Heart left ventricle (tissue), 16 donors: ENCODE measurements around the gene RALGPS1. TPM values are rescaled to one million over a fixed set of nuclear protein-coding genes. Genes with fewer than 3 reads are reported as not detected.

Source experiments
- ATAC-seq, 4 donors: fragments of 200-7000 bp; cut with Tn5 transposase; one replicate each; pipeline ENCODE4 v1.9.1; 2020 to 2022; ENCODE audit warnings: moderate library complexity in 4 of 4, mild to moderate bottlenecking in 3 of 4, moderate number of reproducible peaks in 1 of 4
- DNase-seq, 5 donors: peaks; one replicate each; pipeline ENCODE4 v3.0.0-alpha.2; 2020
- H3K27ac ChIP-seq, 12 donors: fragments of 200-600 bp; sonication (generic) in 4 of 12; one replicate each; pipeline versions ENCODE4 v1.5.0 to v1.8.0; 2016 to 2022; ENCODE audit warnings: mild to moderate bottlenecking in 2 of 12
- H3K27me3 ChIP-seq, 9 donors: fragments of 200-600 bp; sonication (generic) in 2 of 9; one replicate each; pipeline versions ENCODE4 v1.5.1 to v1.8.0; 2016 to 2022; ENCODE audit warnings: mild to moderate bottlenecking in 3 of 9
- H3K36me3 ChIP-seq, 9 donors: fragments of 200-600 bp; sonication (generic) in 2 of 9; one replicate each; pipeline versions ENCODE4 v1.5.0 to v1.8.0; 2018 to 2022; ENCODE audit warnings: mild to moderate bottlenecking in 2 of 9
- H3K4me1 ChIP-seq, 12 donors: fragments of 200-600 bp; sonication (generic) in 4 of 12; one replicate each; pipeline versions ENCODE4 v1.5.0 to v1.8.0; 2016 to 2022; ENCODE audit warnings: mild to moderate bottlenecking in 3 of 12
- H3K4me3 ChIP-seq, 12 donors: fragments of 200-600 bp; sonication (generic) in 4 of 12; one replicate each; pipeline versions ENCODE4 v1.5.0 to v1.8.0; 2017 to 2022; ENCODE audit warnings: mild to moderate bottlenecking in 9 of 12, moderate library complexity in 4 of 12
- H3K9me3 ChIP-seq, 12 donors: fragments of 200-600 bp; sonication (generic) in 4 of 12; one replicate each; pipeline versions ENCODE4 v1.5.0 to v1.8.0; 2016 to 2022; ENCODE audit warnings: mild to moderate bottlenecking in 1 of 12
- CTCF ChIP-seq, 12 donors: fragments of 200-600 bp; sonication (generic) in 4 of 12; IDR thresholded peaks; one replicate each; pipeline versions ENCODE4 v1.5.0 to v1.8.0; 2018 to 2022; ENCODE audit warnings: antibody characterized with exemption in 12 of 12, mild to moderate bottlenecking in 5 of 12
- POLR2A ChIP-seq, 2 donors: fragments of 450-650 bp; IDR thresholded peaks; one replicate each; pipeline ENCODE4 v1.6.1; 2017; ENCODE audit warnings: antibody characterized with exemption in 2 of 2, mild to moderate bottlenecking in 2 of 2, moderate library complexity in 2 of 2
- WGBS, 4 donors: extraction: QIAGEN DNeasy Blood & Tissue Kit in 2 of 4; methylation state at CpG; one replicate each; pipeline versions ENCODE4 v1.1.5 to v1.1.7; 2013 to 2018; 5-methylcytosine and 5-hydroxymethylcytosine counted together
- intact Hi-C, 10 donors: fragments of 100-400 bp; cut with DNase I; formaldehyde crosslinking; loops; one replicate each; pipeline versions ENCODE4 v1.11.1 to v1.14.2; 2022
- polyA plus RNA-seq, 2 donors: library from polyadenylated mRNA; stranded (reverse); fragments of 200-250 nt; gene quantifications; one replicate each; pipeline ENCODE4 v1.2.3, GENCODE V29; 2013
- total RNA-seq, 9 donors: library from RNA; depleted of rRNA in 2 of 9; stranded (reverse); fragments of >200 nt in 2 of 9; fragmentation: NEBNext Ultra II Directional in 3 of 9; extraction: Animal tissue kit (Norgen Biotek cat#: 25700) in 3 of 9; gene quantifications; one replicate each; pipeline versions ENCODE4 v1.1.0 to v1.2.4, GENCODE V29; 2016 to 2023
- donor health status: ischemic (EF 13 %, LVEDD 7.1; RV severe dilation, severe dysfunction).
- donor health status: healthy with polysubstance abuse.
- donor health status: DM: no; HTN: yes; CAD: no.
- donor health status: DM: no; HTN: no; CAD: no.
- donor health status: ischemic (EF 25% LVEDD 6.9; RV normal size, moderate dysfunction).
- donor health status: ischemic (EF 25% LVEDD 5.7; RV mildly dilated, moderate dysfunction).
- donor health status: healthy.
- donor health status: DM: yes; HTN: yes; CAD: no.
- donor health status: ischemic (EF 35%, LVEDD 5.7; RV mildly dilated, moderate dysfunction).
- donor health status: nonischemic (EF 11% LVEDD 7.7; RV severe dilation, severe dysfunction).
- donor health status: DM: yes; HTN: yes; CAD: no.
- donor health status: PGD.
- donor health status: ischemic (EF 29% LVEDD 5.4; RV normal size, mild dysfunction).
- donor health status: nonischemic (EF 23%, LVEDD 6.1; RV moderate dilation, normal function).

RALGPS1 gene
- total and polyA plus RNA-seq, 11 donors: 8.0 to 21.8 (median 14.4) TPM

GRCh38 chr9:127199001-127199791 is 284.6 kb downstream of the RALGPS1 start:
- Histone ChIP-seq H3K4me1 (peaks cover 4 to 37% (median 28%) of the 10 kb centered on the region in 12 donors), H3K27me3 (no peaks in the 10 kb centered on the region), H3K36me3 (no peaks in the 10 kb centered on the region), H3K4me3 (no peak overlapping the region), H3K9me3 (no peaks in the 10 kb centered on the region), H3K27ac (peak overlapping the region in 11 of 12 donors; percentile 43 to 81 (median 72))
- intact Hi-C loops: loop anchor here in 9 of 10 donors (1.0 to 10.0 kb wide), 10 partner anchors 62 to 259 kb away; partner anchors contain the start of gene ANGPTL2 (in 1 of the 9)
- ATAC-seq (peak; percentile 17 to 67 (median 64)), DNase-seq (peak; percentile 73 to 80 (median 77))
- WGBS, 4 donors: 30 to 40% (median 35%) methylated on average over 12 to 15 of the region's 15 CpGs
- TF ChIP-seq POLR2A (IDR thresholded peaks at IDR 0.05) (no peak), CTCF (IDR thresholded peaks at IDR 0.05) (peak; percentile 80 to 94 (median 91))

GRCh38 chr9:127200106-127200862 is 285.7 kb downstream of the RALGPS1 start:
- ATAC-seq (no peak), DNase-seq (no peak)
- no peaks in the 10 kb centered on the region for H3K9me3 ChIP-seq
- H3K4me3 ChIP-seq: no peak overlapping the region
- 74 to 91% (median 83%) methylated on average over 7 to 10 of the region's 10 CpGs for WGBS, 4 donors
- H3K4me1 ChIP-seq: peaks cover 4 to 38% (median 29%) of the 10 kb centered on the region in 12 donors
- no peak overlapping the region for H3K27ac ChIP-seq
- TF ChIP-seq CTCF (IDR thresholded peaks at IDR 0.05) (no peak), POLR2A (IDR thresholded peaks at IDR 0.05) (no peak)
- H3K36me3 ChIP-seq: no peaks in the 10 kb centered on the region
- no peaks in the 10 kb centered on the region for H3K27me3 ChIP-seq
- intact Hi-C loops: loop anchor here in 1 of 10 donors (2.0 to 10.0 kb wide), 2 partner anchors 235 to 261 kb away; no protein-coding TSS in a partner anchor

- H3K27ac ChIP-seq: no peak overlapping the region
- H3K27me3 ChIP-seq: no peaks in the 10 kb centered on the region
- H3K9me3 ChIP-seq: no peaks in the 10 kb centered on the region
- no peaks in the 10 kb centered on the region for H3K36me3 ChIP-seq
- DNase-seq: no peak
- peaks cover 4 to 42% (median 29%) of the 10 kb centered on the region in 12 donors for H3K4me1 ChIP-seq
- intact Hi-C loops: loop anchor here in 1 of 10 donors (2.0 to 10.0 kb wide), 2 partner anchors 236 to 262 kb away; no protein-coding TSS in a partner anchor
- WGBS, 4 donors: 88 to 94% (median 92%) methylated on average over 6 of the region's 6 CpGs
- no peak for ATAC-seq
- H3K4me3 ChIP-seq: no peak overlapping the region
- TF ChIP-seq CTCF (IDR thresholded peaks at IDR 0.05): no peak
- TF ChIP-seq POLR2A (IDR thresholded peaks at IDR 0.05): no peak
Observed at GRCh38 chr9:127201071-127201541, 286.5 kb downstream of the RALGPS1 start.
